GM20431 (cell line): ENCODE measurements around the gene PLEKHG7.
"Not testable (repeated sequence)": the region's sequence is repeated elsewhere in the genome, so short reads cannot be mapped to it uniquely, and the experiment has no call there.

ENCODE experiments used
- in situ Hi-C: fragments of 300-500 bp; cut with MseI, MboI; formaldehyde crosslinking; loops from one replicate; pipeline ENCODE4 v1.15.0; 2020; ENCODE audit warnings: low sequenced_read_pairs; ENCODE audit not compliant: unreplicated experiment

Gene PLEKHG7

GRCh38 chr12:92740411-92740810, 37.6 kb downstream of the PLEKHG7 start:
- in situ Hi-C loops: no loop called here

DNA sequence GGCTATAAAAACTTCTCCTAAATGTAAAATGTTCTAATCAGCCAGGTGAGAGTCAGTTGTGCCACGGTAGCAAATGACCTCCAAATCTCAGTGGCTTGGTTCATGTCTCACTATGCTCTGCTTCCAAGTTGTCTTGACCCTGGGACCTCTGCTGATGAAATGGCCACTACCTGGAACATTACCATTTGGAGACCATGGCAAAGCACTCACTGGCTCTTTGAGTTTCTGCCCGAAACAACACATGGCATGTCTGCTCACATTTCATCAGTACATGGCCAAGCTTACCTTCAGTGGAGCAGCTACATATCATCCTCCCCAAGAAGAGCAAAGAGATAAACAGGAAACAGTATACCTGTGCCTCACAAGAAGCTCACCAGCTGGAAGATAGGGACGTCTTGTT, 40.2 kb downstream of the PLEKHG7 start:
- in situ Hi-C loops: no loop called here

GRCh38 chr12:92745856-92746550, 43.2 kb downstream of the PLEKHG7 start:
- in situ Hi-C loops: no loop called here

GRCh38 chr12:92747151-92747550, 44.4 kb downstream of the PLEKHG7 start:
- in situ Hi-C loops: no loop called here

GRCh38 chr12:92749691-92750090, 46.9 kb downstream of the PLEKHG7 start:
- in situ Hi-C loops: not testable (repeated sequence)

DNA sequence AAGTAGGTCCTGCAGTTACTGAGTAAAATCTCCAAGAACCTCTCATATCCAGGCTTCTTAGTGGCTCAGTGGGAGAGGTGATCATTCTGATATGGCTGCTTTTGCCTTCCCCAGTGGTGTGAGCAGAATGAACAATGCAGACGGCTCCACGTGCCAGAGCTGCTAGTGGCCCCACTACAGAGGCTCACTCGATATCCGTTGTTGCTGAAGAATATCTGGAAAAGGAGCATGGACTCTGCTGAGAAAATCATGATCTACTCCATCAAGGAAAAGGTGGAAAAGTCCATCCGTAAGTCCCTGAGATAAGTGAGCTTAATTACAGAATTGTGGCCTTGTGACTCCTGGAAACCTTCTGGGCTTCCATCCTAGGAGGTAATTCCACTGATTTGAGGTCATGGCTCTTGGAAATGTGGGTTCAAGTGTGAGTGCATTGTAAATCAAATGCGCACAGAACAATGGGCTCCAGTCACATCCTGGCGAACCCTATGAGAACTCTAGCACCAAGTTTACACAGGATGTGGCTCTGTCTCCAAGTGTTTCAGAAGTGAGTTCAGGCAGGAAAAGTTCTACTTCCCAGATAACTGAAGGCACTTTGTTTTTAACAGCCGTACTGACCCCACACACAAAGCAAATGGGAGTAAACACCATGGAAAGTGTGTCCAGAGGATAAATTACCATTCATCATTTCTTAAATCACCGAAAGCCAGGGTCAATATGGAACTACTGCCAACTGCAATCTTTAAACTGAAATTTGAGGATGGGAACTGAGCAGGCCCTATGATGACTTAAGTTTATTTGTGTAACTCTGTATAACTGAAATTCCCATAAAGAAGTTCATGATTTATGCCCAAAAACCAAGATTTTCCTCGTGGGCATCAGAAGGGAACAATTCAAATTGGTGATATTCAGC, 51.4 kb downstream of the PLEKHG7 start:
- in situ Hi-C loops: no loop called here

GRCh38 chr12:92756898-92757596, 54.3 kb downstream of the PLEKHG7 start:
- in situ Hi-C loops: no loop called here

DNA sequence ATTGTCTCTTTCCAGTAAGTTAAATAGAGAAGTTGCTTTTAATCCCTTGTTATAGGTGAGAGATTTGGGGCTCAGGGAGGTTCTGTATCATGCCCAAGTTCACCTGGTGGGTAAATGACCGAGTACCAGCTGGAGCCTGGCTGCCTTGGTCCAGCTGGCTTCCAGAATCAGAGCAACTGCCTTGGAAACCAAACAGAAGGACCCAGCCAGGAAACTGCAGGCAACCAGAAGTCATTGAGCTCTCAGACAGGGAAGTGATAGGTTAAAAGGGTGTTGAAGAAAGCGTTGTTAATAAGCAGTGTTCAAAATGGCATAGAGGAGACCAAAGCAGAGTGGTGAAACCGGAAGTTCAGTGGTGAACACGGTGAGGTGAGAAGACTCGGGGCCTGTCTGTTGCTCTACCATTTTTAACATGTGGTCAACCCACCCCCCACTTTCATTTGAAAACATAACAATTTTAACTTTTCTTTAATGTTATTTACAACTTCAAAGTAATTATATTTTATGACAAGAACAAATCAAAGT, 54.9 kb downstream of the PLEKHG7 start:
- in situ Hi-C loops: no loop called here

GRCh38 chr12:92759634-92760268, 57.0 kb downstream of the PLEKHG7 start:
- in situ Hi-C loops: no loop called here

- in situ Hi-C loops: no loop called here
Observed at GRCh38 chr12:92762773-92763172, 60.0 kb downstream of the PLEKHG7 start.

- in situ Hi-C loops: no loop called here
Observed at GRCh38 chr12:92764831-92765230, 62.0 kb downstream of the PLEKHG7 start.

DNA sequence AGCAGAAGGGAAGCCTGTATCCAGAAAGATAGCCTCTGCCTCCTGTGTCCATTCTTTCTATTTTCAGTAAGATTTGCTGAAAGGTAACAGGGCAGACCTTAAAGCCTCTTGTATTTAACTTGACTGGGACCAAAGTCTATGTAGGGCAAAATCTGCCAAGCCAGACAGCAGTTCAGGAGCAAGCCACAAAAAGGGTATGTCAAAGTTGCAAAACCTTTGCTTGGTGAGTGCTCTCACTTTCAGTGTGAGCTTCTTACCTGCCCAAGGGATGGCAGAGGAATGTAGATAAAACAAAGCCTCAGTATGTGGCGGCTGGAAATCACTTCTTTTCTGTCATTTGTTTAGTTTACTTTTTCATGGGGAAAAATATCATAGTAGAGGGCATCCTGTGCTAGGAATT, 63.1 kb downstream of the PLEKHG7 start:
- in situ Hi-C loops: no loop called here

- in situ Hi-C loops: no loop called here
Observed at GRCh38 chr12:92769124-92769901, 66.5 kb downstream of the PLEKHG7 start.

- in situ Hi-C loops: no loop called here
Observed at GRCh38 chr12:92771001-92771400, 68.2 kb downstream of the PLEKHG7 start.

GRCh38 chr12:92775416-92775815, 72.6 kb downstream of the PLEKHG7 start:
- in situ Hi-C loops: loop anchor here (25.0 kb wide), 1 partner anchor 637 kb away; no protein-coding TSS in a partner anchor

DNA sequence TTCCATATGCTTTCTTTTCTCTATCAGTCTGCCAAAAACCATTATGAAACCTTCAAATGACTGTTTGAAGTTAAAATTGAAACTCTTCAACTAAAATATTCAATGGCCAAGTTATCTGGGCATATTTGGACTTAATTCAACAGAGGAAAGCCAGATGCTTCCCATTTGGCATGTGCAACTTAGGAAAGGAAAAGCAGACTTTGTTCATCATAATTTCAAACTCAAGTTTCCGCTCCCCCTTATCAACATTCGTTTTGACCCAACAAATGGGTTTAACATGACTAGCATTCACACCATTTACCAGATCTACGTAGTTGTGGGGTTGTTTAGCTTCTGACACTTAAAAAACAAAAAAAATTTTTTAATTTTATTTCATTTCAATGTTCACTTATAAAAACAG, 75.7 kb downstream of the PLEKHG7 start:
- in situ Hi-C loops: loop anchor here (25.0 kb wide), 1 partner anchor 634 kb away; no protein-coding TSS in a partner anchor

DNA sequence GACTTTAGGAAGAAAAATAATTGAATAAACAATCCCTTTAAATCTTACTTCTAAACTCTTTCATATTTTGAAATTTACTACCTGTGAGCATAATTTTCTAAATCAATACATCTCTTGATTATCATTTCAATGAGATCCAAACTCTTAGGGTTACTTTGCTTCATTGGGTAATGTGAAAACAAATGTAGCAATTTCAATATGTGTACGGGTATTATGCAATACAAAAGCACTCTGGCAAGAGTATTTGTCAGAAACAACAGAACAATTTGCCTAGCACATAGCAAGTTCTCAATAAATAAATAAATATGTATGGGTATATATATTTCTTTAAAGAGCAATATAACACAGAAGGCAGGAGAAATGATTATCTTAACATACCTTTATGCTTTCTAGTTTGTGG, 77.1 kb downstream of the PLEKHG7 start:
- in situ Hi-C loops: loop anchor here (25.0 kb wide), 1 partner anchor 632 kb away; no protein-coding TSS in a partner anchor

DNA sequence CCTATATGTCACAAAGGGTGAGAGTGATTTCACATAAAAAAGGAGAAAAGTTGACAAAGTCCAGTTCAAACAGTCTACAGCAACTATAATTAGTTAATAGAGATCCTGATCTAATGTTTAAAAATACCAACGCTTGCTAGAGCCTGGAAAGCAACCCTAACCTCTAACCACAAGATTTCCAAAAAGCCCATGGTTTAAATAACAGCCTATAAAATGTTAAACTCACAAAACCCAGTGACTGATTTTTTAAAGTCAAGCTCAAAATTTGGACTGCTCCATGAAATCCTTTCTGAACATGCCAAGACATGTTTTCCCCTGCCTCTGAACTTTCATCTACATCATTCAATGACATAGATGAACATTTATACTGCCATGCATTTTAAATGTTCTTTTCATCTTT, 81.6 kb downstream of the PLEKHG7 start:
- in situ Hi-C loops: loop anchor here (25.0 kb wide), 1 partner anchor 628 kb away; no protein-coding TSS in a partner anchor
